ENCODE measurements around the gene GSK3B.

- no peak for TF ChIP-seq CTCF (IDR thresholded peaks at IDR 0.05)
- TF ChIP-seq POLR2A (IDR thresholded peaks at IDR 0.05) = no peak
These were observed 274.4 kb downstream of the GSK3B start for GRCh38 chr3:119819806-119820205.

Measured in vagina (tissue), 2 donors.